Astrocyte (in vitro differentiated cells and primary cell): ENCODE measurements around the gene SPDEF.

ENCODE experiments used
- CTCF ChIP-seq: IDR thresholded peaks from 2 replicates; pipeline ENCODE4 v1.5.1; 2011; ENCODE audit warnings: low read depth, mild to moderate bottlenecking, inconsistent platforms, low read length, moderate library complexity; ENCODE audit not compliant: insufficient read depth
- EZH2 ChIP-seq: IDR thresholded peaks from 2 replicates; pipeline ENCODE4 v1.6.1; 2012; ENCODE audit warnings: mild to moderate bottlenecking, low read length, inconsistent platforms; ENCODE audit not compliant: insufficient read depth

GRCh38 chr6:34552620-34553019 is 3.5 kb downstream of the SPDEF start:
- no peak for TF ChIP-seq CTCF
- no peak for TF ChIP-seq EZH2
